GM18861 (cell line): Measurements from ENCODE around the gene SLC16A7.

Source experiments
- ATAC-seq: cut with Tn5 transposase; IDR thresholded peaks from one replicate; pipeline ENCODE4 v1.9.1; 2021; ENCODE audit not compliant: unreplicated experiment

Gene SLC16A7

GRCh38 chr12:59833408-59833807, 237.6 kb downstream of the SLC16A7 start:
- no peak for ATAC-seq

GRCh38 chr12:59834659-59835474, 239.0 kb downstream of the SLC16A7 start:
- ATAC-seq: peak; percentile 47
